HepG2 (cell line): ENCODE data around the gene NBPF9.
"Not testable (repeated sequence)": the region's sequence is repeated elsewhere in the genome, so short reads cannot be mapped to it uniquely, and the experiment has no call there.

Source experiments
- ELK4 ChIP-seq: sonication (generic); formaldehyde crosslinking; IDR thresholded peaks from 2 replicates; pipeline ENCODE4 v1.9.0; 2021; ENCODE audit warnings: missing genetic modification reagents, borderline replicate concordance
- EP300 ChIP-seq, 3 experiments: sonication (generic) in 1 of 3; formaldehyde crosslinking in 1 of 3; IDR thresholded peaks; 2 replicates each; pipeline versions ENCODE4 v1.5.1 to v1.6.1; 2011 to 2020; ENCODE audit warnings: low read depth in 2 of 3, low read length in 2 of 3, borderline replicate concordance in 1 of 3, improper control_type of control experiment in 1 of 3, mild to moderate bottlenecking in 1 of 3, missing genetic modification reagents in 1 of 3, moderate library complexity in 1 of 3
- KDM1A ChIP-seq: IDR thresholded peaks from 2 replicates; pipeline ENCODE4 v1.6.1; 2016; ENCODE audit warnings: missing compliant biosample characterization
- POLR2AphosphoS5 ChIP-seq: IDR thresholded peaks from 2 replicates; pipeline ENCODE4 v1.6.1; 2012; ENCODE audit warnings: low read depth, low read length
- REST ChIP-seq, 2 experiments: IDR thresholded peaks; 2 replicates each; pipeline ENCODE4 v1.6.1; 2011 to 2012; ENCODE audit warnings: low read length in 2 of 2, borderline replicate concordance in 1 of 2, low read depth in 1 of 2, mild to moderate bottlenecking in 1 of 2, moderate library complexity in 1 of 2
- ZNF879 ChIP-seq: sonication (generic); formaldehyde crosslinking; IDR thresholded peaks from 2 replicates; pipeline ENCODE4 v1.8.1; 2023; ENCODE audit warnings: missing genetic modification reagents

GRCh38 chr1:149103109-149104081, at the start of gene NBPF9:
- not testable (repeated sequence) for TF ChIP-seq EP300 (IDR thresholded peaks at IDR 0.05; ENCODE audit: low read depth in 2 of 2, low read length in 2 of 2); EP300 (CRISPR knock-in tag; IDR thresholded peaks at IDR 0.05; ENCODE audit: borderline replicate concordance); ZNF879; POLR2AphosphoS5; REST (IDR thresholded peaks at IDR 0.05; ENCODE audit: borderline replicate concordance in 1 of 2, low read depth in 1 of 2, low read length in 2 of 2); KDM1A (CRISPR knock-in tag); ELK4 (CRISPR knock-in tag)
